Neuron (in vitro differentiated cells): Measurements from ENCODE around the gene DGUOK.

Experiments used
- H2AFZ ChIP-seq: one replicate; pipeline ENCODE4 v1.6.1; 2013; ENCODE audit warnings: low read depth, mild to moderate bottlenecking, inconsistent platforms, low read length, moderate library complexity
- H3K27me3 ChIP-seq: one replicate; pipeline ENCODE4 v1.6.1; 2013; ENCODE audit warnings: low read length; ENCODE audit not compliant: insufficient read depth
- H3K36me3 ChIP-seq: one replicate; pipeline ENCODE4 v1.6.1; 2013; ENCODE audit warnings: low read length; ENCODE audit not compliant: insufficient read depth
- H3K4me1 ChIP-seq: one replicate; pipeline ENCODE4 v1.6.1; 2013; ENCODE audit warnings: low read length; ENCODE audit not compliant: insufficient read depth
- H3K4me3 ChIP-seq: 2 replicates; pipeline ENCODE4 v1.5.1; 2013; ENCODE audit warnings: mild to moderate bottlenecking, low read length, moderate library complexity
- H3K9me3 ChIP-seq: one replicate; pipeline ENCODE4 v1.6.1; 2013; ENCODE audit warnings: low read length

DGUOK gene

GRCh38 chr2:73919596-73920228 is 7.0 kb upstream of the DGUOK start:
- H3K27me3 ChIP-seq = peaks cover 17% of the 10 kb centered on the region
- no peak overlapping the region for H2AFZ ChIP-seq
- no peaks in the 10 kb centered on the region for H3K9me3 ChIP-seq
- no peaks in the 10 kb centered on the region for H3K4me1 ChIP-seq
- H3K36me3 ChIP-seq = no peaks in the 10 kb centered on the region
- H3K4me3 ChIP-seq = no peak overlapping the region

- Histone ChIP-seq H3K4me1 (no peaks in the 10 kb centered on the region), H3K4me3 (no peak overlapping the region), H2AFZ (no peak overlapping the region), H3K9me3 (no peaks in the 10 kb centered on the region), H3K36me3 (no peaks in the 10 kb centered on the region), H3K27me3 (peaks cover 17% of the 10 kb centered on the region)
Measured at GRCh38 chr2:73920577-73921545, 5.8 kb upstream of the DGUOK start.

- Histone ChIP-seq H3K36me3 (no peaks in the 10 kb centered on the region), H3K4me1 (no peaks in the 10 kb centered on the region)
Measured at GRCh38 chr2:73921581-73921980, 5.1 kb upstream of the DGUOK start.

GRCh38 chr2:73922681-73923080 is 4.0 kb upstream of the DGUOK start:
- no peak overlapping the region for H3K4me3 ChIP-seq
- no peaks in the 10 kb centered on the region for H3K9me3 ChIP-seq
- no peaks in the 10 kb centered on the region for H3K36me3 ChIP-seq
- H3K27me3 ChIP-seq = peaks cover 17% of the 10 kb centered on the region
- H3K4me1 ChIP-seq = peaks cover 4% of the 10 kb centered on the region
- no peak overlapping the region for H2AFZ ChIP-seq

More at GRCh38 chr2:73921581-73921980, 5.1 kb upstream of the DGUOK start:
- H3K9me3 ChIP-seq = no peaks in the 10 kb centered on the region
- no peak overlapping the region for H3K4me3 ChIP-seq
- no peak overlapping the region for H2AFZ ChIP-seq
- H3K27me3 ChIP-seq = peaks cover 17% of the 10 kb centered on the region

- H3K9me3 ChIP-seq = no peaks in the 10 kb centered on the region
- peaks cover 14% of the 10 kb centered on the region for H3K27me3 ChIP-seq
- peaks cover 8% of the 10 kb centered on the region for H3K36me3 ChIP-seq
- peaks cover 19% of the 10 kb centered on the region for H3K4me1 ChIP-seq
- no peak overlapping the region for H3K4me3 ChIP-seq
- no peak overlapping the region for H2AFZ ChIP-seq
Measured at GRCh38 chr2:73925033-73925704, 1.5 kb upstream of the DGUOK start.

GRCh38 chr2:73925853-73926492 is 707 bp upstream of the DGUOK start:
- H3K36me3 ChIP-seq = peaks cover 11% of the 10 kb centered on the region

GRCh38 chr2:73927344-73927743 is 664 bp downstream of the DGUOK start:
- H3K36me3 ChIP-seq = peaks cover 21% of the 10 kb centered on the region
- H3K9me3 ChIP-seq = no peaks in the 10 kb centered on the region
- H3K4me1 ChIP-seq = peaks cover 19% of the 10 kb centered on the region
- peak overlapping the region; percentile 47 for H2AFZ ChIP-seq
- H3K4me3 ChIP-seq = peak overlapping the region; percentile 71
- peaks cover 6% of the 10 kb centered on the region for H3K27me3 ChIP-seq

More at GRCh38 chr2:73925853-73926492, 707 bp upstream of the DGUOK start:
- Histone ChIP-seq H3K27me3 (peaks cover 9% of the 10 kb centered on the region), H3K9me3 (no peaks in the 10 kb centered on the region), H3K4me3 (peak overlapping the region; percentile 71), H3K4me1 (peaks cover 19% of the 10 kb centered on the region), H2AFZ (no peak overlapping the region)

GRCh38 chr2:73928963-73929347 is 2.3 kb downstream of the DGUOK start:
- Histone ChIP-seq H3K4me1 (peaks cover 19% of the 10 kb centered on the region), H3K4me3 (no peak overlapping the region), H3K36me3 (peaks cover 35% of the 10 kb centered on the region), H3K9me3 (no peaks in the 10 kb centered on the region), H3K27me3 (no peaks in the 10 kb centered on the region), H2AFZ (no peak overlapping the region)

- Histone ChIP-seq H3K36me3 (peaks cover 39% of the 10 kb centered on the region), H3K4me3 (no peak overlapping the region), H2AFZ (no peak overlapping the region)
Measured at GRCh38 chr2:73930386-73930785, 3.7 kb downstream of the DGUOK start.

GRCh38 chr2:73931531-73932500 is 5.1 kb downstream of the DGUOK start:
- H3K4me1 ChIP-seq = peaks cover 19% of the 10 kb centered on the region

More at GRCh38 chr2:73930386-73930785, 3.7 kb downstream of the DGUOK start:
- no peaks in the 10 kb centered on the region for H3K9me3 ChIP-seq
- no peaks in the 10 kb centered on the region for H3K27me3 ChIP-seq
- H3K4me1 ChIP-seq = peaks cover 19% of the 10 kb centered on the region

GRCh38 chr2:73933194-73933593 is 6.5 kb downstream of the DGUOK start:
- Histone ChIP-seq H3K4me1 (peaks cover 9% of the 10 kb centered on the region), H3K36me3 (peaks cover 61% of the 10 kb centered on the region), H2AFZ (no peak overlapping the region), H3K9me3 (no peaks in the 10 kb centered on the region), H3K27me3 (no peaks in the 10 kb centered on the region), H3K4me3 (no peak overlapping the region)

More at GRCh38 chr2:73931531-73932500, 5.1 kb downstream of the DGUOK start:
- Histone ChIP-seq H3K36me3 (peaks cover 49% of the 10 kb centered on the region), H3K27me3 (no peaks in the 10 kb centered on the region), H3K4me3 (no peak overlapping the region), H2AFZ (no peak overlapping the region), H3K9me3 (no peaks in the 10 kb centered on the region)

- H3K36me3 ChIP-seq = peaks cover 60% of the 10 kb centered on the region
- no peak overlapping the region for H2AFZ ChIP-seq
- no peak overlapping the region for H3K4me3 ChIP-seq
- no peaks in the 10 kb centered on the region for H3K27me3 ChIP-seq
- H3K4me1 ChIP-seq = no peaks in the 10 kb centered on the region
- no peaks in the 10 kb centered on the region for H3K9me3 ChIP-seq
Measured at GRCh38 chr2:73935641-73936040, 9.0 kb downstream of the DGUOK start.
